C4-2B (cell line): Measurements from ENCODE around the gene ABCG2.

Experiments used
- CTCF ChIP-seq: fragments of 450-650 bp; conservative IDR thresholded peaks from 2 replicates; pipeline ENCODE4 v1.5.1; 2017; ENCODE audit warnings: mild to moderate bottlenecking
- ZFX ChIP-seq: fragments of 450-650 bp; IDR thresholded peaks from 2 replicates; pipeline ENCODE4 v1.6.1; 2017

GRCh38 chr4:88043586-88044340, 114.7 kb downstream of the ABCG2 start:
- no peak for TF ChIP-seq CTCF
- no peak for TF ChIP-seq ZFX
